SK-N-MC (cell line): ENCODE measurements around the gene TSR3.

Experiments
- EZH2 ChIP-seq: fragments of 200-600 bp; sonication (generic); IDR thresholded peaks from one replicate; pipeline ENCODE4 v1.6.1; 2017; ENCODE audit warnings: antibody characterized with exemption
- POLR2AphosphoS5 ChIP-seq: IDR thresholded peaks from 2 replicates; pipeline ENCODE4 v1.6.1; 2012; ENCODE audit warnings: mild to moderate bottlenecking, low read depth, low read length, borderline replicate concordance

DNA sequence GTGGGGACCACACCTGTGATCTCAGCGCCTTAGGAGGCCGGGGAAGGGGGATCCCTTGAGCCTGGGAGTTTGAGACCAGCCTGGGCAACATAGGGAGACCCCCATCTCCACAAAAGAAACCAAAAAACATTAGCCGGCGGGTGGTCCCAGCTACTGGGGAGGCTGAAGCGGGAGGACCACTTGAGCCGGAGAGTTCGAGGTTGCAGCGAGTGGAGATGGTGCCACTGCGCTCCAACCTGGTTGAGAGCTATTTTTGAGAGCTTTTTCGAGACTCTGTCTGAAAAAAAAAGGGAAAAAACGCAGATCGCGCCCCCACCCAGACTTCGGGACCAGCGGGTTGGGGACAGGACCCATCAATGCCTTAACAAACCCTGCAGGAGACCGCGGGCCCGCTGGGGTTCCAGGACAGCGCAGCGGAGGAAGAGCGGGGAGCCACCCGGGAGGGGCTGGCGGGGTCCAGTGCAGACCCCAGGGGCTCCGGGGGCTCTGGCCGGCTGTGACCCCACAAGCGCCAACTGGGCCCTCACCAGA lies 19.0 kb downstream of the TSR3 start:
- TF ChIP-seq EZH2 (no peak), POLR2AphosphoS5 (no peak)
